Pancreas (tissue), 10 donors: ENCODE measurements around the gene GLUD1. TPM values are rescaled to one million over a fixed set of nuclear protein-coding genes. Genes with fewer than 3 reads are reported as not detected.
"Not testable (repeated sequence)": the region's sequence is repeated elsewhere in the genome, so short reads cannot be mapped to it uniquely, and the experiment has no call there.

Experiments used
- ATAC-seq, 4 donors: fragments of 200-7000 bp; cut with Tn5 transposase; one replicate each; pipeline versions ENCODE4 v1.8.0 to v1.9.1; 2020; ENCODE audit warnings: mild to moderate bottlenecking in 4 of 4, moderate library complexity in 4 of 4
- DNase-seq, 6 donors: peaks; one replicate each; pipeline ENCODE4 v3.0.0-alpha.2; 2020
- FAIRE-seq: peaks from 2 replicates; lab custom pipeline; 2012; peaks lifted over from hg19 to GRCh38; lab: Jason Lieb, UNC
- H3K27ac ChIP-seq, 4 donors: fragments of 200-600 bp; sonication (generic); 1 replicate in 3 of 4; 2 replicates in 1 of 4; pipeline versions ENCODE4 v1.5.0 to v1.8.0; 2020
- H3K27me3 ChIP-seq, 4 donors: fragments of 200-600 bp; one replicate each; pipeline ENCODE4 v1.8.0; 2021
- H3K36me3 ChIP-seq, 3 donors: fragments of 200-600 bp; sonication (generic) in 1 of 3; one replicate each; pipeline versions ENCODE4 v1.5.0 to v1.8.0; 2020 to 2021
- H3K4me1 ChIP-seq, 3 donors: fragments of 200-600 bp; one replicate each; pipeline ENCODE4 v1.8.0; 2021
- H3K4me3 ChIP-seq, 4 donors: fragments of 200-600 bp; sonication (generic) in 2 of 4; one replicate each; pipeline versions ENCODE4 v1.5.0 to v1.8.0; 2020 to 2021
- H3K9me3 ChIP-seq, 4 donors: fragments of 200-600 bp; one replicate each; pipeline ENCODE4 v1.8.0; 2021
- CTCF ChIP-seq, 4 donors: fragments of 200-600 bp; sonication (generic) in 3 of 4; IDR thresholded peaks; one replicate each; pipeline versions ENCODE4 v1.5.0 to v1.8.0; 2021; ENCODE audit warnings: antibody characterized with exemption in 4 of 4
- WGBS, 2 donors: extraction: QIAGEN DNeasy Blood & Tissue Kit; methylation state at CpG; one replicate each; pipeline ENCODE4 v1.1.7; 2013; 5-methylcytosine and 5-hydroxymethylcytosine counted together
- intact Hi-C, 3 donors: fragments of 100-400 bp; cut with DNase I; formaldehyde crosslinking; loops; one replicate each; pipeline versions ENCODE4 v1.11.1 to v1.14.2; 2022
- polyA plus RNA-seq, 2 donors: library from polyadenylated mRNA; stranded (reverse); fragments of 200-250 nt; gene quantifications; one replicate each; pipeline ENCODE4 v1.2.3, GENCODE V29; 2013
- total RNA-seq, 6 donors: library from RNA; stranded (reverse); fragmentation: NEBNext Ultra II Directional in 4 of 6; extraction: Animal tissue kit (Norgen Biotek cat#: 25700) in 4 of 6; gene quantifications; one replicate each; pipeline versions ENCODE4 v1.2.1 to v1.2.4, GENCODE V29; 2021 to 2023
- donor health status: healthy with polysubstance abuse.
- donor health status: DM: no; HTN: no; CAD: no; lungs with moderate emphysema.
- donor health status: DM: no; HTN: no; CAD: no.
- donor health status: control.
- donor health status: control.
- donor health status: Bipolar disorder and iron deficiency.
- donor health status: DM: yes; HTN: yes; CAD: no.
- donor health status: DM: no; HTN: no; CAD: no.
- donor health status: DM: no; HTN: no; CAD: no.
- donor health status: DM: yes; HTN: yes; CAD: no.

GLUD1 gene
- total and polyA plus RNA-seq, 8 donors: 24.1 to 62.0 (median 43.8) TPM

GRCh38 chr10:87045434-87045938, 49.2 kb downstream of the GLUD1 start:
- no peak overlapping the region for H3K4me3 ChIP-seq
- no peak for TF ChIP-seq CTCF (IDR thresholded peaks at IDR 0.05)
- ATAC-seq: no peak
- H3K27ac ChIP-seq: no peak overlapping the region
- no peak for FAIRE-seq
- no peaks in the 10 kb centered on the region for H3K9me3 ChIP-seq
- 97 to 100% methylated on average over 6 of the region's 6 CpGs for WGBS, 2 donors
- peaks cover 0 to 17% (median 0%) of the 10 kb centered on the region in 3 donors for H3K36me3 ChIP-seq
- intact Hi-C loops: no loop called here
- H3K4me1 ChIP-seq: no peaks in the 10 kb centered on the region
- no peak for DNase-seq
- no peaks in the 10 kb centered on the region for H3K27me3 ChIP-seq

- H3K27me3 ChIP-seq, FAIRE-seq, H3K4me3 ChIP-seq, H3K9me3 ChIP-seq, DNase-seq, ATAC-seq, H3K27ac ChIP-seq, intact Hi-C loops, H3K4me1 ChIP-seq: not testable (repeated sequence)
- 94 to 97% methylated on average over 7 of the region's 7 CpGs for WGBS, 2 donors
- peaks cover 0 to 15% (median 0%) of the 10 kb centered on the region in 3 donors for H3K36me3 ChIP-seq
Observed at GRCh38 chr10:87043579-87043978, 51.1 kb downstream of the GLUD1 start.

DNA sequence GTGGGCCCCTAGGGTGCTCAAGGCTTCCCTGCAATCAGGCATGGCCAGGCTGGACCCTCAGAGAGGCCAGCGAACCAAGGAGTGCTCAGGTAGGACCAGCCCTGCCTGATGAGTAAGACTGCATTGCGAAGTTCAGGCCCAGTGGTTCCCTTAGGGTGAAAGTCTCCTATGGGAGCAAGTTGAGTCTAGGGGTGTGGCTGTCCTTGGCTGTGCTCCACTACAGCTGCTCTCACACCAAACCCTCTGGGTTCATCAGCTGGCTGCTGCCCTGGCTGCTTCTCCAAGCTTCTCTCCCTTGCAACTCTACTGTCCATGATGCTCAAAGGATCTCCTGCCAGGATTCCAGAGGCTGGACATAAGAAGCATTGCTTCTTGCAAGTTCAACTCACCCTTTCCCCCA, 55.9 kb downstream of the GLUD1 start:
- no peaks in the 10 kb centered on the region for H3K9me3 ChIP-seq
- no peak for ATAC-seq
- H3K4me3 ChIP-seq: no peak overlapping the region
- 92 to 97% methylated on average over 2 of the region's 2 CpGs for WGBS, 2 donors
- no peak for DNase-seq
- H3K4me1 ChIP-seq: no peaks in the 10 kb centered on the region
- H3K27me3 ChIP-seq: no peaks in the 10 kb centered on the region
- no peaks in the 10 kb centered on the region for H3K36me3 ChIP-seq
- intact Hi-C loops: no loop called here
- TF ChIP-seq CTCF (IDR thresholded peaks at IDR 0.05): no peak
- H3K27ac ChIP-seq: no peak overlapping the region
- no peak for FAIRE-seq

DNA sequence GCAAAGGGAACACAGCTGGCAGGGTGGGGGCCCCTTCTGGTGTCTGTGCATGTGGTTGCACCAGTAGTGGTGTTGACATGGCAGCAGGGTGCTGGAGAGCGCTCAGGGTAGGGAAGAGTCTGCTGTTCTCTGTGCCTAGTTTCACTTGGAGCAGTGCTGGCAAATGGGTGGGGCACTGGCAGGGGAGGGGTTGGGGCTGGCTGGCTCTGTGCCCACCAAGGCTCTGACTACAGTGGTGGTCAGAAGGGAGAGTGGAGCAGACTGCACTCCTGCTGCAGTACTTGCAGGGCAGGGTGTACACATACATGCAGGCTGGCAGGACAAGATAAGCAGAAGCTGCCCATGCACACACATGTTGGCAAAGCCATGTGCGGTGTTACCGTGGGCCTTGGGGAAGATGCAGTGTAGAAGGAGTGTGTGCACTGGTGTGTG, 56.3 kb downstream of the GLUD1 start:
- Histone ChIP-seq H3K27me3 (no peaks in the 10 kb centered on the region), H3K27ac (no peak overlapping the region), H3K4me1 (no peaks in the 10 kb centered on the region), H3K9me3 (no peaks in the 10 kb centered on the region), H3K4me3 (no peak overlapping the region), H3K36me3 (no peaks in the 10 kb centered on the region)
- WGBS, 2 donors: 95 to 100% methylated on average over 3 of the region's 3 CpGs
- FAIRE-seq: no peak
- intact Hi-C loops: no loop called here
- peak in 1 of 6 donors; percentile 58 for DNase-seq
- no peak for TF ChIP-seq CTCF (IDR thresholded peaks at IDR 0.05)
- no peak for ATAC-seq

GRCh38 chr10:87036623-87037022, 58.0 kb downstream of the GLUD1 start:
- Histone ChIP-seq H3K4me3 (no peak overlapping the region), H3K9me3 (no peaks in the 10 kb centered on the region), H3K27me3 (no peaks in the 10 kb centered on the region), H3K4me1 (no peaks in the 10 kb centered on the region), H3K36me3 (no peaks in the 10 kb centered on the region), H3K27ac (no peak overlapping the region)
- ATAC-seq (no peak), FAIRE-seq (no peak), DNase-seq (no peak)
- intact Hi-C loops: no loop called here
- TF ChIP-seq CTCF (IDR thresholded peaks at IDR 0.05): no peak
- WGBS, 2 donors: 97 to 100% methylated on average over 1 of the region's 1 CpG
